Measurements from ENCODE around the gene NAA80.
A peak's percentile ranks its signal among the peaks of the same experiment; 100 is the strongest.

The NAA80 gene

GRCh38 chr3:50295553-50296431, 3.4 kb downstream of the NAA80 start:
- TF ChIP-seq, protein P1, sequence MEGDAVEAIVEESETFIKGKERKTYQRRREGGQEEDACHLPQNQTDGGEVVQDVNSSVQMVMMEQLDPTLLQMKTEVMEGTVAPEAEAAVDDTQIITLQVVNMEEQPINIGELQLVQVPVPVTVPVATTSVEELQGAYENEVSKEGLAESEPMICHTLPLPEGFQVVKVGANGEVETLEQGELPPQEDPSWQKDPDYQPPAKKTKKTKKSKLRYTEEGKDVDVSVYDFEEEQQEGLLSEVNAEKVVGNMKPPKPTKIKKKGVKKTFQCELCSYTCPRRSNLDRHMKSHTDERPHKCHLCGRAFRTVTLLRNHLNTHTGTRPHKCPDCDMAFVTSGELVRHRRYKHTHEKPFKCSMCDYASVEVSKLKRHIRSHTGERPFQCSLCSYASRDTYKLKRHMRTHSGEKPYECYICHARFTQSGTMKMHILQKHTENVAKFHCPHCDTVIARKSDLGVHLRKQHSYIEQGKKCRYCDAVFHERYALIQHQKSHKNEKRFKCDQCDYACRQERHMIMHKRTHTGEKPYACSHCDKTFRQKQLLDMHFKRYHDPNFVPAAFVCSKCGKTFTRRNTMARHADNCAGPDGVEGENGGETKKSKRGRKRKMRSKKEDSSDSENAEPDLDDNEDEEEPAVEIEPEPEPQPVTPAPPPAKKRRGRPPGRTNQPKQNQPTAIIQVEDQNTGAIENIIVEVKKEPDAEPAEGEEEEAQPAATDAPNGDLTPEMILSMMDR (IDR thresholded peaks at IDR 0.05; ENCODE audit: extremely low read depth, insufficient read depth, missing control alignments) = no peak

GRCh38 chr3:50294492-50295403, 4.5 kb downstream of the NAA80 start:
- in situ Hi-C loops (cut with MboI; ENCODE audit: low pct_unique_long_range_greater_than_20kb, low sequenced_read_pairs, unreplicated experiment) = no loop called here
- no peak for DNase-seq (ENCODE audit: low spot score)
- TF ChIP-seq, protein P1 (IDR thresholded peaks at IDR 0.05; ENCODE audit: extremely low read depth, insufficient read depth, missing control alignments) = no peak

More at GRCh38 chr3:50295553-50296431, 3.4 kb downstream of the NAA80 start:
- no peak for DNase-seq (ENCODE audit: low spot score)
- in situ Hi-C loops (cut with MboI; ENCODE audit: low pct_unique_long_range_greater_than_20kb, low sequenced_read_pairs, unreplicated experiment) = no loop called here

- DNase-seq (ENCODE audit: low spot score) = no peak
- in situ Hi-C loops (cut with MboI; ENCODE audit: low pct_unique_long_range_greater_than_20kb, low sequenced_read_pairs, unreplicated experiment) = no loop called here
- TF ChIP-seq, protein P1 (IDR thresholded peaks at IDR 0.05; ENCODE audit: extremely low read depth, insufficient read depth, missing control alignments) = no peak
These were observed 5.1 kb downstream of the NAA80 start for GRCh38 chr3:50294089-50294488.

DNA sequence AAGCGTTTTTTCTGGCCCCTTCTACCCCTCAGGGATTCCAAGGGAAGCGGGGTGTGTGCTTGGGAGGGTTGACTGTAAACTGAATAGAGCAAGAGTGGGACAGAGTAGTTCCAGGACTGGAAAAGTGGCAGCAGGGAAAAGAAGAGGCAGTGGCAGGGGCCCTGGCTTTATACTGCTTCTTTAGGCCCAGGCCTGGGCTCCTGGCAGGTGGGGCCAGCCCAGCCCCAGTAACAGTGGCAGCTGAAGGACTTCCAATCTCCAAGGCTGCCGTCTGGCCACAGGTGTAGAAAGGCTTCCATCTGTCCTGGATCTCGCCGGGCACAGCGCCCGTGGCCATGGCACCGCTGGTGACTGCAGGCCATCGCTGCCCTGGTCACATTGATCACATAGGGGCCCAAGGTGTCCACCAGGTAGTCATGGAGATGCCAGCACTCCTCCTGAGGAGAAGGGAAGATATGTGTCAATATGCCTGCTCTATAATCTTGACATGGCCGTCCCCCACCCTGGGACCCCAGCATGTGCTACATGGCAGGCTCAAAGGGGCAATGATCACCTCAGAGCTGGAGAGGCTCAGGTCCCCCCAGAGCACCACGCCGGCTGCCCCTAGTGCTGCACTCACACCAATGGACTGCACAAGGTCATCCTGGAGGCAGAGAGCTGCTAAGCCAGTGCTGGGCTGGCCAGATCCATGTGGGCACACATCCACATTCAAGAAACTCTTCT, 6.0 kb downstream of the NAA80 start:
- DNase-seq (ENCODE audit: low spot score) = no peak
- in situ Hi-C loops (cut with MboI; ENCODE audit: low pct_unique_long_range_greater_than_20kb, low sequenced_read_pairs, unreplicated experiment) = no loop called here
- TF ChIP-seq, protein P1 (IDR thresholded peaks at IDR 0.05; ENCODE audit: extremely low read depth, insufficient read depth, missing control alignments) = no peak

DNA sequence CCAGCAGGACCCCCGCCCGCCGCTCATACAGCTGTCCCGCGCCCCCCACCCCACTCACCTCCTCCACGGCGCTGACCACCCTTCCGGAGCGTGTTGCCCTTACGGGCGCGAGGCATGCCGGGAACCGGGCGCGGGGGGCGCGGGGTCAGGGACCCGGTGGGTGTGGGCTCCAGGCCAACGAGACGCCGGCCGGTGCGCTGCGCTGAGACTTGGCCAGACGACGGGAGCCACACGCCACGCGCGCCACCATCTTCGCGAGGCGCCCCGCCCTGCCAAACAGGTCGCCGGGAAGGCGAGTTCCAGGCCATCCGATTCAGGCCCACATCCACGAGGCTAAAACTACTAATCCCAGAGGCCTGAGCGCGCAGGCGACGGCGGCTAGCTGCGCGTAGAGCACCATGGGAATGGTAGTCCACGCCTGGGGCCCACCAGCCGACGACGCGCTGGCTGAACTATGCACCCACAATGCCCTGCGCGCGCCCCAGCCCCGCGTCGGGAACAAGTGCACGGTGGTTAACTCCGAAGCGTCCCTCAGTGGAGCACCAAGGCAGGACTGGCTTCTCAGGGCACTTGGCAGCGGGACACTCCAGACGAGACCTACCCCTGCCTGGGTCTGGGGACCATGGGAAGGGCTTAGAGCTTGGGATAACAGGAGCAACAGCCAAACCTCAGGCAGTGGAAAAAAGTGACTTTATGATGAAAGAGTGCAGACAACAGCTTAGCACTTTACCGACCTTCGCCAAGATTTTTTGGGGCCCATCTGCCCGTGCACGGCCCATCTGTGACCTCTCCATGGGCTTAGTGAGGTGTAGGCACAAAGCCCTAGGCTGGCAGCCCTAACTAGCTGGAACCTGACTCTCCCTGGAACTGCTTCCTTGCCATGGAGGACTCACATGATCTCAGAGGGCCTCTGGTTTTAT, 6.8 kb downstream of the NAA80 start, which contains the start of gene IFRD2:
Gene IFRD2 (minus strand): TSS at position 271 of the 920 bp plus-strand sequence. CDS start 155 bp downstream, at position 116.
- peak; percentile 96 for DNase-seq (ENCODE audit: low spot score)
- in situ Hi-C loops (cut with MboI; ENCODE audit: low pct_unique_long_range_greater_than_20kb, low sequenced_read_pairs, unreplicated experiment) = no loop called here
- TF ChIP-seq, protein P1 (IDR thresholded peaks at IDR 0.05; ENCODE audit: extremely low read depth, insufficient read depth, missing control alignments) = peak; percentile 5
